GM12801 (cell line): ENCODE results near the gene POU2AF3.

Experiments
- TF ChIP-seq, protein P1 (sequence below): IDR thresholded peaks from one replicate; pipeline ENCODE4 v1.5.1; 2011; ENCODE audit warnings: control low read depth; ENCODE audit not compliant: insufficient read length; ENCODE audit errors: extremely low read depth

Gene POU2AF3, protein sequence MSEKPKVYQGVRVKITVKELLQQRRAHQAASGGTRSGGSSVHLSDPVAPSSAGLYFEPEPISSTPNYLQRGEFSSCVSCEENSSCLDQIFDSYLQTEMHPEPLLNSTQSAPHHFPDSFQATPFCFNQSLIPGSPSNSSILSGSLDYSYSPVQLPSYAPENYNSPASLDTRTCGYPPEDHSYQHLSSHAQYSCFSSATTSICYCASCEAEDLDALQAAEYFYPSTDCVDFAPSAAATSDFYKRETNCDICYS

GRCh38 chr11:111298413-111299100, at the start of gene POU2AF3:
TSS of gene POU2AF3 (plus strand) at chr11:111298546. CDS start at chr11:111298582, 36 bp downstream.
- TF ChIP-seq, protein P1, sequence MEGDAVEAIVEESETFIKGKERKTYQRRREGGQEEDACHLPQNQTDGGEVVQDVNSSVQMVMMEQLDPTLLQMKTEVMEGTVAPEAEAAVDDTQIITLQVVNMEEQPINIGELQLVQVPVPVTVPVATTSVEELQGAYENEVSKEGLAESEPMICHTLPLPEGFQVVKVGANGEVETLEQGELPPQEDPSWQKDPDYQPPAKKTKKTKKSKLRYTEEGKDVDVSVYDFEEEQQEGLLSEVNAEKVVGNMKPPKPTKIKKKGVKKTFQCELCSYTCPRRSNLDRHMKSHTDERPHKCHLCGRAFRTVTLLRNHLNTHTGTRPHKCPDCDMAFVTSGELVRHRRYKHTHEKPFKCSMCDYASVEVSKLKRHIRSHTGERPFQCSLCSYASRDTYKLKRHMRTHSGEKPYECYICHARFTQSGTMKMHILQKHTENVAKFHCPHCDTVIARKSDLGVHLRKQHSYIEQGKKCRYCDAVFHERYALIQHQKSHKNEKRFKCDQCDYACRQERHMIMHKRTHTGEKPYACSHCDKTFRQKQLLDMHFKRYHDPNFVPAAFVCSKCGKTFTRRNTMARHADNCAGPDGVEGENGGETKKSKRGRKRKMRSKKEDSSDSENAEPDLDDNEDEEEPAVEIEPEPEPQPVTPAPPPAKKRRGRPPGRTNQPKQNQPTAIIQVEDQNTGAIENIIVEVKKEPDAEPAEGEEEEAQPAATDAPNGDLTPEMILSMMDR = no peak

GRCh38 chr11:111250936-111251335, 47.4 kb upstream of the POU2AF3 start:
- TF ChIP-seq, protein P1 = no peak

- TF ChIP-seq, protein P1 = no peak
These were observed 45.2 kb upstream of the POU2AF3 start for GRCh38 chr11:111253131-111253530.

DNA sequence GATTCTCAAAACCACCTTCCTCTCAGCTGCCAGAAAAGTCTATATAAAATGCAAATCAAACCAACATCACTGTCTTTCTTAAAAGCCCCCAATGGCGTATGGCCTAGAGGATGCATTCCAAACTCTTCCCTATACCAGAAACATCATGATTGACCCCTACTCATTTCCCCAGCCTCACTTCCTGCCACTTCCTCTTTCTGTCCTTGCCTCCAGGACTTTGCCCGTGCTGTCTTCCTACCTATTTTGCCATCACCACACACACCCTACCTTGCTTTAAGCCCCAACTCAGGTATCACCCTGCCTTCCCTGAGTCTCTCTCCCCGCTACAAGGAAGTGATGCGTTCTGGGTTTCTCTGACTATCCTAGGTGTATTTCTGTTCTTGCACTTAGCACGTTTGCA, 44.7 kb upstream of the POU2AF3 start:
- TF ChIP-seq, protein P1 = no peak

DNA sequence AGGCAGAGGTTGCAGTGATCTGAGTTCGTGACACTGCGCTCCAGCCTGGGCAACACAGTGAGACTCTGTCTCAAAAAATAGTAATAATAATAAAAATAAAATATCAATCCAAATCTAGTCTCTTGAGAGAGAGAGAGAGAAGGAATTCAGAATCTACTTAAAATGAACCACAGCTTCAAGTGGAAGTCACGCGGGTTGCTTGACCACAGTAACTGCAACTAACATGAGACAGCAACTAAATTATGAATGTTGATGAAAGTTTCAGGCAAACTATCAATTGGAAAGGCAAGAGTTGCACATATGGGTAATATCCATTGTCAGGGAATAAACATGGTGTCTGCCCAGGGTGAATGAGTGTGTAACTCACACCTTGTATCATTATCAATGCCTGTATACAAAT, 40.3 kb upstream of the POU2AF3 start:
- TF ChIP-seq, protein P1 = no peak

GRCh38 chr11:111259896-111260295, 38.5 kb upstream of the POU2AF3 start:
- TF ChIP-seq, protein P1 = no peak

DNA sequence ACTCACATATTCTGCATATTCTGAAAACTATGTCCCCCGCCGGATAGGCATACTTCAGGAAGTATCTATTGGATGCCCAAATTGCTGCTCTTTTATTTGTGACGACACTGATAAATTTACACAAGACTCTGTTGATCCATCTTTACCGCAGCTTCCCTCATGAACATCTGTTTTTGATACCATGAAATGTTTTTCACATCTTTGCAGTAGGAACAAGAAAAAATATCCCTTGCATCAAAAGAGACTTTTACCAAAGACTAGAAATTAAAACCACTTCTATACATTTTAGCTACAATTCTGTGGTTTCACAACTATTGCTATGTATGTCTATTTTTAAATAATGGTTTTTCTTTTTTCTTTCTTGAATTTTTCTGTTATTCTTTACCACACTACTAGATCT, 37.5 kb upstream of the POU2AF3 start:
- TF ChIP-seq, protein P1 = no peak
